Hepatocyte (in vitro differentiated cells): ENCODE measurements around the gene PRAC2. TPM values are rescaled to one million over a fixed set of nuclear protein-coding genes. Genes with fewer than 3 reads are reported as not detected.

ENCODE experiments used
- DNase-seq: peaks from one replicate; pipeline ENCODE4 v3.0.0-alpha.2; 2016; ENCODE audit warnings: low spot score
- H2AFZ ChIP-seq: fragments of 200-600 bp; sonication (generic); 2 replicates; pipeline ENCODE4 v1.6.0; 2016; ENCODE audit warnings: antibody characterized with exemption, mild to moderate bottlenecking
- H3K27ac ChIP-seq: fragments of 200-600 bp; sonication (generic); 2 replicates; pipeline ENCODE4 v1.5.1; 2016; ENCODE audit warnings: mild to moderate bottlenecking
- H3K27me3 ChIP-seq: fragments of 200-600 bp; sonication (generic); 2 replicates; pipeline ENCODE4 v1.6.1; 2016
- H3K36me3 ChIP-seq: fragments of 200-600 bp; sonication (generic); replicated peaks from 2 replicates; pipeline ENCODE4 v1.5.1; 2016; ENCODE audit warnings: low read depth; ENCODE audit not compliant: insufficient read depth
- H3K4me1 ChIP-seq: fragments of 200-600 bp; sonication (generic); 2 replicates; pipeline ENCODE4 v1.5.1; 2016; ENCODE audit warnings: mild to moderate bottlenecking, moderate library complexity; ENCODE audit not compliant: insufficient read depth
- H3K4me2 ChIP-seq: fragments of 200-600 bp; sonication (generic); 2 replicates; pipeline ENCODE4 v1.6.0; 2016
- H3K4me3 ChIP-seq: fragments of 200-600 bp; sonication (generic); 2 replicates; pipeline ENCODE4 v1.5.1; 2016; ENCODE audit warnings: mild to moderate bottlenecking
- H3K79me2 ChIP-seq: fragments of 200-600 bp; sonication (generic); 2 replicates; pipeline ENCODE4 v1.6.0; 2017; ENCODE audit warnings: mild to moderate bottlenecking
- H3K9me2 ChIP-seq: fragments of 200-600 bp; sonication (generic); replicated peaks from 2 replicates; pipeline ENCODE4 v1.6.0; 2017; ENCODE audit warnings: mild to moderate bottlenecking; ENCODE audit not compliant: insufficient read depth
- H3K9me3 ChIP-seq: fragments of 200-600 bp; sonication (generic); 2 replicates; pipeline ENCODE4 v1.5.1; 2016; ENCODE audit warnings: low read depth, mild to moderate bottlenecking
- H4K20me1 ChIP-seq: fragments of 200-600 bp; sonication (generic); 2 replicates; pipeline ENCODE4 v1.6.0; 2016; ENCODE audit warnings: mild to moderate bottlenecking; ENCODE audit not compliant: insufficient read depth, poor library complexity, severe bottlenecking
- EZH2 ChIP-seq: fragments of 200-600 bp; sonication (generic); IDR thresholded peaks from 2 replicates; pipeline ENCODE4 v1.6.1; 2016; ENCODE audit warnings: antibody characterized with exemption, mild to moderate bottlenecking, borderline replicate concordance
- EZH2phosphoT487 ChIP-seq: fragments of 200-600 bp; sonication (generic); IDR thresholded peaks from one replicate; pipeline ENCODE4 v1.6.1; 2018; ENCODE audit warnings: antibody characterized with exemption, mild to moderate bottlenecking, low read depth, moderate library complexity; ENCODE audit not compliant: unreplicated experiment, severe bottlenecking
- WGBS: methylation state at CpG from one replicate; pipeline ENCODE4 v1.1.6; 2016; ENCODE audit warnings: low lambda C conversion rate; ENCODE audit errors: missing lambda C conversion rate; 5-methylcytosine and 5-hydroxymethylcytosine counted together
- polyA plus RNA-seq: library from polyadenylated mRNA; unstranded; fragments of >200 nt; fragmentation: Nextera tagmentation; extraction: Ambion mirVana; gene quantifications from 2 replicates; pipeline ENCODE4 v1.2.1, GENCODE V29; 2016
- total RNA-seq: library from RNA; depleted of rRNA; stranded (reverse); fragments of >200 nt; gene quantifications from 2 replicates; pipeline ENCODE4 v1.2.3, GENCODE V29; 2014
- TF ChIP-seq, protein P1 (sequence below): fragments of 200-600 bp; sonication (generic); IDR thresholded peaks from 2 replicates; pipeline ENCODE4 v1.5.1; 2016; ENCODE audit warnings: antibody characterized with exemption, mild to moderate bottlenecking; ENCODE audit not compliant: poor library complexity

Gene PRAC2
- total and polyA plus RNA-seq, 2 experiments from 2014 or later: 1.5 TPM; not detected in 1

DNA sequence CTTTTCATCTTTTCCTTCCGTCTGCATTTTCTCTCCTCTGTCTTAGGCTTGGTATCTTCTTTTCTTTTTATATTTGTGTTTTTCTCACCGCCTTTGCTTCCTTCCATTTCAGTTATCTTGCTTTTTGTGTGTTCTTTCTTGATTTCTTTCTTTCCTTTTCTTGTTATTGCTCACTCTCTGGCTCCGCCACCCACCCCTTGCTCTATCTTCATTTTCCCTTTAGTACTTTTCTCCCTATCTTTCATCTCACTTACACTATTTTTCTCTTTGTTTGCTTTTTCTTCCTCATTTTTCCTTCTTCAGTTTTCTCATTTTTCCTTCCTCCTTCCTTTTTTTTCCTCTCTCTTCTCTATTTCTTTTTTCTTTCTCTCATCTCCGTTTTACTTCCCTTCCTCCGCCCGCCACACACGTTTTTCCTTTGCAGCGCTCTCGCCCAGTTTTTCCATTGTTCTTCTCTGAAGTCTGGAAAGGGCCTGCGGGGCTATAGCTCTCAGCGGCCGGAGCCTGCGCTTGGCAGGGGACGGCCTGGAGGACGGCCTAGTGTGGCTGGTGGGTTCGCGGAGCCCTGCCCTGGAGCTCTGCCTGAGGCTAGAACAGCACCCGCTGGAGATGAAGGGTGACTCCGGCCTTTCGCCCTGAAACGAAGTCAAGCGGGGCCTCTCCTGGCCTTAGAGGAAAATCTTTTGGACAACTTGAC lies 10.8 kb downstream of the PRAC2 start:
- Histone ChIP-seq H3K27me3 (peaks cover 99% of the 10 kb centered on the region), H2AFZ (no peak overlapping the region), H3K27ac (no peak overlapping the region), H3K4me1 (peaks cover 6% of the 10 kb centered on the region), H3K9me3 (no peaks in the 10 kb centered on the region), H3K36me3 (no peaks in the 10 kb centered on the region), H3K9me2 (no peaks in the 10 kb centered on the region), H3K79me2 (no peaks in the 10 kb centered on the region), H3K4me3 (no peak overlapping the region), H3K4me2 (peak overlapping the region; percentile 70), H4K20me1 (no peaks in the 10 kb centered on the region)
- TF ChIP-seq EZH2phosphoT487 (peak; percentile 41), EZH2 (peak; percentile 48)
- TF ChIP-seq, protein P1, sequence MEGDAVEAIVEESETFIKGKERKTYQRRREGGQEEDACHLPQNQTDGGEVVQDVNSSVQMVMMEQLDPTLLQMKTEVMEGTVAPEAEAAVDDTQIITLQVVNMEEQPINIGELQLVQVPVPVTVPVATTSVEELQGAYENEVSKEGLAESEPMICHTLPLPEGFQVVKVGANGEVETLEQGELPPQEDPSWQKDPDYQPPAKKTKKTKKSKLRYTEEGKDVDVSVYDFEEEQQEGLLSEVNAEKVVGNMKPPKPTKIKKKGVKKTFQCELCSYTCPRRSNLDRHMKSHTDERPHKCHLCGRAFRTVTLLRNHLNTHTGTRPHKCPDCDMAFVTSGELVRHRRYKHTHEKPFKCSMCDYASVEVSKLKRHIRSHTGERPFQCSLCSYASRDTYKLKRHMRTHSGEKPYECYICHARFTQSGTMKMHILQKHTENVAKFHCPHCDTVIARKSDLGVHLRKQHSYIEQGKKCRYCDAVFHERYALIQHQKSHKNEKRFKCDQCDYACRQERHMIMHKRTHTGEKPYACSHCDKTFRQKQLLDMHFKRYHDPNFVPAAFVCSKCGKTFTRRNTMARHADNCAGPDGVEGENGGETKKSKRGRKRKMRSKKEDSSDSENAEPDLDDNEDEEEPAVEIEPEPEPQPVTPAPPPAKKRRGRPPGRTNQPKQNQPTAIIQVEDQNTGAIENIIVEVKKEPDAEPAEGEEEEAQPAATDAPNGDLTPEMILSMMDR: no peak
- no peak for DNase-seq
- 19% methylated on average over 22 of the region's 22 CpGs for WGBS

DNA sequence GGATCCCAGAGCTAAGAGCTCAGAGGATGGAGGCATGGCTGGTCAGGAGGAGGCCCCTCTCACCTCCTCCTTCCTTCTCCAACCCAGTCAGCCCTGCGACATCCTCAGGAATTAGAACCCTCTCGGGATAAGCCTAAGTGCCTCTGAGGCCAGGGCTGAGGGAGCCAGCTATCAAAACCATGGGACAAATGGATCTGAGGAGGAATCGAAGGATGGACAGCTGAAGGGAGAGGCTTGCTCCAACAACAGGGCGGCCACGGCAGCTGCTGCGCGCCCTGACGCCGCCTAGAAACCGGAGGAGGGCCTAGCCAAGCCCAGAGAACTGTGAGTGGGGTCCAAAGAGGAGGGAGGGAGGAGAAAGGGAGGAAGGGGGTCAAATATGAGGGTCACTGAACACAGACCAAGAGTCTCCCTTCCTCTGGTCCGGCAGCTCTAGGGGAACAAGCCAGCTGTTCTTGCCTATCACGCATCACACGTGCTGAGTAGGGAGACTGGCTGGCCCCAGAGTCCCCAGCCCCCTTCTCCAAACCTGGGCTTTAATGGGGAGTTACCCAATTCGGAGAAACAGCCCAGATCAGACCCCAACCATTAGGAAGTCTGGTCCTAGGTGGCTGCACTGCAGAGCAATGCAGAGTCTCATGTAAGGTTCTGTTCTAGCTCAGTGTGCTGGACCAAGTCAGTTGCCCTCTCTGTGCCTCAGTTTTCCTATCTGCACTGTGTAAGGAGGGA lies 11.5 kb downstream of the PRAC2 start:
- Histone ChIP-seq H3K4me2 (no peak overlapping the region), H3K27ac (no peak overlapping the region), H3K36me3 (no peaks in the 10 kb centered on the region), H3K79me2 (no peaks in the 10 kb centered on the region), H4K20me1 (no peaks in the 10 kb centered on the region), H3K27me3 (peaks cover 99% of the 10 kb centered on the region), H3K4me3 (no peak overlapping the region), H3K9me3 (no peaks in the 10 kb centered on the region), H3K4me1 (peaks cover 6% of the 10 kb centered on the region), H3K9me2 (no peaks in the 10 kb centered on the region), H2AFZ (no peak overlapping the region)
- no peak for DNase-seq
- WGBS: 28% methylated on average over 14 of the region's 14 CpGs
- TF ChIP-seq, protein P1: no peak
- TF ChIP-seq EZH2phosphoT487 (no peak), EZH2 (no peak)

DNA sequence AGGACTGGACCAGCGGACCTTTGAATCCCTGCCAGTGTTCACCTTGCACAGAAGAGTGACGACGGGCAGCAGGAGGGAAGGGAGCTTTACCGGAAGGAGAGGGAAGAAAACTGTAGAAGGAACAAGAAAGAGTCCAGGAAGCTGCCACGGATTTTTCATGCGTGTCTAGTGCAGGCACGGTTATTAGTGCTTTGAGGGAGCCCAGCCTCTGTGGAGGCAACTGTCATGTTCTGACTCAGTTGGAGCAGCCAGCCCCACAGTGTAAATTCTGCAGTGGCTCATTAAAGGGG lies 12.0 kb downstream of the PRAC2 start:
- no peak overlapping the region for H3K27ac ChIP-seq
- 18% methylated on average over 7 of the region's 7 CpGs for WGBS

More for the DNA sequence above, 12.0 kb downstream of the PRAC2 start:
- no peak for TF ChIP-seq EZH2phosphoT487
- TF ChIP-seq, protein P1: no peak
- TF ChIP-seq EZH2: no peak
- Histone ChIP-seq H3K27me3 (peaks cover 99% of the 10 kb centered on the region), H3K79me2 (no peaks in the 10 kb centered on the region), H3K4me1 (peaks cover 6% of the 10 kb centered on the region), H3K9me2 (no peaks in the 10 kb centered on the region), H4K20me1 (no peaks in the 10 kb centered on the region), H3K9me3 (no peaks in the 10 kb centered on the region), H2AFZ (no peak overlapping the region), H3K4me3 (no peak overlapping the region), H3K36me3 (no peaks in the 10 kb centered on the region), H3K4me2 (no peak overlapping the region)
- no peak for DNase-seq
